ENCODE data around the gene KRT2.
"Not testable (repeated sequence)": the region's sequence is repeated elsewhere in the genome, so short reads cannot be mapped to it uniquely, and the experiment has no call there.

Gene KRT2

DNA sequence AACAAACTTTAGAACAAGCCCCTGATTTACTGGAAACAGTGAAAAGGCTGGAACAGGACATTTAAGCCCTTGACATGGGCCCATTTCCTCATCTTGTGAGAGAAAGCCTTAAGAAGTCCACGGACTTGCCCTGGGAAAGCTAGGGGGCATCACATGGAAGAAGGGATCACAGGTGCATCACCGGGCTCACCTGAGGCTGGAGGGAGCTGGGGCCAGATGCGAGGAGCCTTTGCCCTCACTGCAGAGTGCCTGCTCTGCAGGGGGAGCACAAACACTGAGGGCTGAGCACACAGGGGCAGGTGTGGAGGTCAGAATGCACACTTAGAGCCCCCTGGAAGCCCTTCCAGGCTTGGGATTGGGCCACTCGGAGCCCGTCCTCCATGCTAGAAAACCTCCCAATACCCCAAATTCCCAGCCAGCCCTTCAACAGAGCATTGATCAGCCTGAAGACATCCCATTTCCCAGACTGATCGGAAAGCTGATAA, 33.4 kb upstream of the KRT2 start:
- DNase-seq = no peak

DNA sequence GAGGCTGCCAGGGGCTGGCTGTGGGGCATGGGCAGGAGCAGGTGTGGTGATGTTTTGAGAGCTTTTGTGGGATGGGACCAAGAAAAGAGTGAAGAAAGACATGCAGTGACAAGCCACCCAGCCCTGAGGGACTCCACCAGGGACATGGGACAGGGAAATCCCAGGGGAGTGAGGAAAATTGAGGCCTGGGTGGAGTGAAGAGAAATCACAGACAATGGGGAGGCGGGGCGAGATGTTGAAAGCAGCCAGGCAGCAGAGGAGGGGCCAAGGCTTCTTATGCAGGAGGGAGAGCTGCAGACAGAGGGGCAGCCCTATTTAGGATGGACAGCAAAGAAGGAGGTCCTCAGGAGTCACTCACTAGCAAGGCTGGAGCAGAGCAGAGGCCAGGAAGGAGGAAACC, 32.4 kb upstream of the KRT2 start:
- no peak for DNase-seq

DNA sequence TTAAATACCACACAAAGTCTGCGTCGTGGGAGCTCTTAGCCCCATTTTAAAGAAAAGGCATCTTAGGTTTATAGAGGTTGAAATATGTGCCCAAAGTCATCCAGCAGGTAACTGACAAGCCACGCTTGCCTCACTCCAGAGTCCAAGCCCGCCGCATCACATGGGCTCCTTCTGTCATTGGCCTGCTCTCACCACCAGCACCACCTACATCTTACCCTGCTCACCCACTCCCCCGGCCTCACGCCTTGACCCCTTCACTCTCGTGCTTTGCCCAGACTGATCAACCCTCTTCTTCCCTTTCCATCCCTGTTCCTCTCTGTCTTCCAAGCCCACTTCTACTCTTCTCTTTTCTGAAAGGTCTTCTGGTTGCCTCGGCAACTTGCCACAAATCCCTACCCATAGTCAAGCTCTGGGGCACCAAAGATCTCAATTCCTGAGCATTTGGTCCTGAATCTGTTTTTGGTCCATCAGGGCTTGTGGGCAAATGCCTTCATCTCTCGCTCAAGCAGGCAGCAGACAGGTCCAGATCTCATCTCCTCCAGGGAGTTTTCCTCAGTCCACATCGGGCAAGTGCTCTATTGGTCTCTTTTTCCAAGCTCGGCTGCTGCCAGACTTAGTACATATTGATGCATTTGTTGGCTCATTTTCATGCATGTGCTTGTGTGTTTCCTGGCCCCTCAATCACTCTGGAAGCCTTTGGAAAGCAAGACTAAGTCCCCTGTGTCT, 31.7 kb upstream of the KRT2 start:
- DNase-seq = no peak

DNA sequence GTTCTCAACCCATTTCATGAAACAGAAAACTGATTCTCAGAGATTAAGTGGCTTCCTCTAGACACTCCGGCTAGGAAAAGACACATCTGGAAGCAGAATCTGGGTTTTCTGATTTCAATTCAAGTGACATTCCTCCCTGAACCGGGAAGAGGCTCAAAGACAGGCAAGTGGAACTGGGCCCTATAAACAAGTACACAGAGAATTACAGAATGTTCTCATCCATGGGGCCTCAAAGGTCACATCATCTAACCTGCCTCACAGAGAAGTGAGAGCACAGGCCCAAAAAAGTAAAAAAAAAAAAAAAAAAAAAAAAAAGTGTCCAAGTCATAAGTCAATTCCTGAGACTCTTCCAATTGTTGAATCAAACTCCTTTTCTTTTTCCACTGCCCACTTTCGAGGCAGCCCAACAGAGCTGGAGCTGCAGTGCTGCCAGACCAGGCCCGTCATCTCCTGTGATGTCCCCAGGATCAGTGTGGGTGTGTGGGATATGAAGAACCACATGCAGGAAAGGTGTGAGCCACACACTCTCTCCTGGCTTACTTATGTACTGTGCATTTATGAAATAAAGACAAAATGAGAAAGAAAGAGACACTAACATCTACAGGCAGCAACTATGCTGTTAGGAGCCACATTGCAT, 31.0 kb upstream of the KRT2 start:
- no peak for DNase-seq

DNA sequence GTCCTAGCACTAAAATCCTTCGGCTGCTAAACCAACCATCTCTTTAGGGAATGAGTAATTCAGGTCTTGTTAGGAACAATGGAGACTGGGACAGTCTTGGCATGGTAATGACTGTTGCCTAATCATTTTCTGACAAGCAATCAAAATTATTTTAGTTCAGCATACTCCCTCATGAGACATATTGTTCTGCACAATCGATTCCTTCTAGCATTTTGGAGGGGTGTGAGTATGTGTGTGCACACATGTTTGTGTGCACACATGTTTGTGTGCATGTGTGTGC, 30.3 kb upstream of the KRT2 start:
- no peak for DNase-seq

DNA sequence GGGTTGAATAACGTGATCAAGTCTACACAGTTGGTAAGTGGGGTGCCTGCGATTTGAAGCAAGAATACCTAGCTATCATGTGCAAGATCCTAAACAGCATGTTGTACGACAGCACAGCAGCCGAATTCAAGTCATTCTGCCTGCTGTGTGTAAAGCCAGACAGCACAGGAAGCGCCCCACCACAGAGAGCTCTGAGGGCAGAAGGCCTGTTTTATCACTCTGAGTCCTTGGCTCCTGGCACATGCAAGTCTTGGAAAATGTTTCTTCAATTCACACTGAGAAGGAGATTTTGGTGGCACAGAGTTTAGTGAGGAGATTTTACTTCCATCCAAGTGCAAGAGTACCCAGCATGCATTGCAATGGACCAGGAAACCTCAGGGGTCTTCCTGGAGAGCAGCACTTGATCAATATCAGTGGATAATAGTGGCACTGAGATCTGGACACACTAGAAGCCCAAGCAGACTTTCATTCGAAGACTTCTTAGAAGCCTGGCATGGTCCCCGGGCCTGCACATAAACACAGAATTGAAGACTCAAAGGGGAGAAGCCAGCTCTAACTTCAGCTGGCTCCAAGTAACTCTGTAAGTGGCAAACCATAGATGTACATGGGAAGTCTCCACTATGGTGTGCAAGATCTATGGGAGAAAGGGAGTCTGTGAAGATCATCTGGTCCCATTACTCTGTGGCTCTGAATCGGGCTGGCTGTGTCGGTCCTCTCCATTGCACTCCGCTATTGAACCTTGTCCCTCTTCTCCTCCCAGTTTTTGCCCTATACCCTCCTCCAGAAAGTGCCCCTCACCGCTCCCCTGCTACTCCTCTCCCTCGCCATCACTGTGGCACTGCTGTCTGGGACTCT, 29.7 kb upstream of the KRT2 start:
- DNase-seq = peak in 1 of 51 donors; percentile 7

DNA sequence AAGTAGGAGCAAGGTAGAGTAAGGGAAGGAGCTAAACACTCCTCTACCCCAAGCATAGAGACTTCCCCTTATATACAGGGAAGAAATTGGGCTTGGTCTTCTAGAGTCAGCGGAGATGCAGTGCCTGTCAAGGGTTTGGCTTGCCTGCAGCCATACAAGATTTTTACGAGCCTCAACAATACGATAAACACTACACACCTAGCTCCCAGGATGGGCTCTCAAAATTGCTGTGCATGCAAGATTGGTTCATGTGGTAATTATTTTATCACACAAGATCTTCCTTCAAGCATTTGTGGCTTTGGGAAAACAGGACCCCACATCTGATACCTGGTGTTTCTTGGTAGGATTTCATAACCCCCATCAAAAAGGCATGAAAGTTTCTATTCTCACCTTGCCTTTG, 28.4 kb upstream of the KRT2 start, which contains the start of gene KRT1:
TSS of gene KRT1 (minus strand) at position 45 of the 400 bp plus-strand sequence. CDS start 59 bp downstream, outside the sequence.
- no peak for DNase-seq

DNA sequence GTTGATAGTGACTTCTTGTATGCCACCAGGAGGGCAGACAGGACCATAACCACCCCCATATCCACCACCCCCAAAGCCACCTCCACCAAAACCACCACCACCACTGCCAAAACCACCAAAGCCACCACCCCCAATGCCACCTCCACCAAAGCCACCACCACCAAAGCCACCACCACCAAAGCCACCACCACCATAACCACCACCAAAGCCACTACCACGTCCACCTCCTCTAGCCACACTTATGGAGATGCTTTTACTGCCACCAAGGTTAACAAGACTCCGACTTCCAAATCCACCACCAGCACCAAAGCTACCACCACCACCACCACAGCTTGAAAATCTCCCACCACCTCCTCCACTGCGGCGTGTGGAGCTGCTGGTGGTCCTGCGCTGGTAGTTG, 27.9 kb upstream of the KRT2 start:
- no peak for DNase-seq

DNA sequence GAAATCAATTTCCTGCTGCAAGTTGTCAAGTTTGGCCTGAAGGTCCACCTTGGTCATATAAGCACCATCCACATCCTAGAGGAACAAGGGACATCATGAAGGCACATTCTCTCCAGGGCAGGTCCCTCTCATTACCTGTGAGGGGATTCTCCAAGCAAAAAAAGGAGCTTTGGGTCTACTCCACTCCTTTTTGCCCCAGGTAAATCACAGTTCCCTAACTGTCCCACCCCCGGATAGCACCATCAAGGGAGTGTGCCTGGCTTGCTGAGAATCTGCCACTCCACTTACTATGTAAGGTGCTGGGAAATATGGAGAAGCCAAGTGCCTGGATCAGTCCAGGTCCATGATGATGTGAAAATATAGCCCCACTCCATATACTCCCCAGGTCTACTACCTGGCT, 25.7 kb upstream of the KRT2 start:
- no peak for DNase-seq

DNA sequence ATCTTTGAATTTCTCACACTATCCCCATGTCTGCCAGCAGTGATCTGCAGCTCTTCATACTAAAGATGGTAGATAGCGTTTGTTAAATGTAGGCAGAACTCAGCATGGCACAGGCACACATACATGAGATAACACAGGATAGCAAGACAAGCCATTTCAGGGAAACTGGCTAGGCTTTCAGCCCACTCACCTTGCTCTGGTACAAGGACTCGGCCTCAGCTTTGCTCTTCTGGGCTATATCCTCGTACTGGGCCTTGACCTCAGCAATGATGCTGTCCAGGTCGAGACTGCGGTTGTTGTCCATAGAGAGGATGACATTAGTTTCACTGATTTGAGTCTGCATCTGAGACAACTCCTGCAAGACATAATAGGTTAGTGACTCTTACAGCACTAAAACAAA, 25.1 kb upstream of the KRT2 start:
- DNase-seq = no peak

DNA sequence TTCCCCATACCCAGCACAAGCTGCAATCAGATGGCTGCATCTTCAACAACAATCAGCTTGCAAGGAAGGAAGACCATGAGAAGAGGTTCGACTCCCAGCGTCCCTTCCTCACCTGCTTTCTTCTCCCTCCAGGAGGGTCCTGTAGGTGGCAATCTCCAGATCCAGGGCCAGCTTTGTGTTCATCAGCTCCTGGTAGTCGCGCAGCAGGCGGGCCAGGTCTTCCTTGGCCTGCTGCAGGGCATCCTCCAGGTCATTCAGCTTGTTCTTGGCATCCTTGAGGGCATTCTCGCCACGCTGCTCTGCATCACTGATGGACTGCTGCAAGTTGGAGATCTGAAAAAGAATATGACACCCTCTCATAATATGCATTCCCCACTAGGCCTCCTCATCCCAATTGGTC, 24.2 kb upstream of the KRT2 start:
- no peak for DNase-seq

DNA sequence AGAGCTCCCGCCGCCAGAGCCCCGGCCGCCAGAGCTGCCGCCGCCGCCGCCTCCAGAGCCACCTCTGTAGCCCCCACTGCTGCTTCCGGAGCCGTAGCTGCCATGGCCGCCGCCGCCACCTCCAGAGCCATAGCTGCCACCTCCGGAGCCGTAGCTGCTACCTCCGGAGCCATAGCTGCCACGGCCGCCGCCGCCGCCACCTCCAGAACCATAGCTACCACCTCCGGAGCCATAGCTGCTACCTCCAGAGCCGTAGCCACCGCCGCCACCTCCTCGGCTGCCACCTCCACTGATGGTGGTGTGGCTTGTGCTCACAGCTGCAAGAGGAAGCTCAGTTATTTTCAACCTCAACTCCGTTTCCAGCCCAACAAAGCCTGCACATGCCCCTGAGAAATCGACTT, 23.3 kb upstream of the KRT2 start:
- no peak for DNase-seq

DNA sequence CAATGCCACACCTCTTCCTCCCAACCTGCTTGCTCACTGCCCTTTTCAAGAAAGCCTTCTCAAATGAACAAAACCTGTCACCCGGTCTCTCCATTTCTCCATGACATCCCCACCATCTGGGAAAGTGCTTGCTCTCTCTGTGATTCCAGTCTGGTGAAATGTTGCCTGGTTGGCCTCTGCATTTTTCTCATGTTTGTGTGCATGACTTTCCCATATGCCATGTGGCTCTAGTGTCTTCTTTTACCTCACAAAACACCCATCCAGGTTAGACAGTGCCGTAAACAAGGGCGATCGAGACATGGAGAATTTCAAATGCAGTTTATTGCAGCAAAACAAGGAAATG, 22.4 kb upstream of the KRT2 start:
- no peak for DNase-seq

DNA sequence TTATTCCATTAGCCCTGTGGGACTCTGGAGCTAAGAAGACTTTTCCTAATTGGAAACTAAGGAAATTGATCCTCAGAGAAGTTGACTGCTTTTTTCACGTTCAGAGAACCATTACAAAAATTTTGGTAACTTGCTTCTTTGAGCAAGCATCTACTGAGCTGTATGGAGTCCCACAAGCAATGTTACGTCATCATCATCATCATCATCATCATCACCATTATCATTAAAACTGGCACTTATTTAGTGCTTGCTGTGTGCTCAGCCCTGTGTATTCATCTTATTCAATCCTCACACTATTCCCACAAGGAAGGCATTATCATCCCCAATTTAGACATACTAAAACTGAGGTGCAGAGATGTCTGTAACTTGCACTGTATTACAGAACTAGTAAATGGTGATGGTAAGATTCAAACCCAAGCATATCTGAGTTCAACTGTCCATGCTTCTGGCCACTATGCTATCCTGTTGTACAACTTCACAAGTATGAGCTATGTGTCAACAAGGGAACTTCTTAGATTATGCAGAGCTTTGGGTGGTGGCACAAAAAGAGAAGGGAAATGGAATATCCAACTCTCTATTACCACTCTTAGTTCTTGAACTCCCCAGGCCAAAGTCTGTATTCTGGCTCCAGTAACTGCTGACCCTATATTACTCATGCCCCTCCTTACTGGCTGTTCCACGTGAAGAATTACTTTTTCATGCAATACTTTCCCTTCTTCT, 21.9 kb upstream of the KRT2 start:
- DNase-seq = no peak

DNA sequence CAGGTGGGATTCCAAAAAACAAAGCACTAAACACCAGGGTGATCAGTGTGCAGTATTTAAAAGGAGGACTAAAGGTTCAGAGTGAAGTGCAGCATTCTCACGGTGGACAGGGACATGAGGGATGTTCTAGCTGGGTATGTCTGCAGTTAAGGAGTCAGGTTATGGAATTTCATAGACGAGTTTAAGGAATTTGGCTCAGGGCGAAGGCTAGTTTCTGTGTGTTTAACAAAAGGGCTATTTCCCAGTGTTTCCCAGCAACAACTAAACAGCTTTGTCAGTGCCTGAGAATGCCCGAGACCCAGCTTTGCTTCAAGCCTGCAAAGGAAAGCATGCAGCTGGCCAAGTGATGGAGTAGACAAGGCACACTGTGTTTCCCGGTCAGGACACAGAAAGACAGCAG, 21.2 kb upstream of the KRT2 start:
- DNase-seq = peak in 5 of 51 donors; percentile 3 to 25 (median 17)

DNA sequence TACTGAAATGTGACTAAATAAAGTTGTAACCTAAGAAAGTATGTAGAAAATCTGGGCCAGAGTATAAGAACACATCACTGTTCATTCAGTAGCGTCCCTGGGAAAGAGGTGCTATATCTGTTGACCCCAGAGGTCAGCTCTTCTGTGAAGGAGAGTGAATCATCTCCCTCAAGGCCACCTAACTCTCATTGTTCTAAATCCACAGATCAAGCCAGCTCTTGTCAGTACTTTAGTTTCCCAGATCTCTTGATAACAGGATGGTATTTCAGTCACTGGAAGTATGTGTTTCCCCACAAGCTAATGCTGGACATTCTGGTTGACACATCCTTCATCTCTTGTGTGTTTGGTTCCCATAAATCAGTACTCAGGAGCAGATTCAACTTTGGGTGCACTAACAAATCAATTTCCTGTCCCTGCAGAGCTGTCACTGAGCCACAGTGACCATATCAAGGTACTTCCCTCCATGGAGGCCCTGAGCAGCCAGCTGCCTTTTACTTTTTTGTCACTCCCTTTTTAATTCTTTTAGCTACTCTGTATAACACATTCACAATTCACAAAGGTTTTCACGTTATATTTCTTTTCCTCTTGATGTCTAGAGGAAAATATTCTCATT, 20.4 kb upstream of the KRT2 start:
- DNase-seq = no peak

DNA sequence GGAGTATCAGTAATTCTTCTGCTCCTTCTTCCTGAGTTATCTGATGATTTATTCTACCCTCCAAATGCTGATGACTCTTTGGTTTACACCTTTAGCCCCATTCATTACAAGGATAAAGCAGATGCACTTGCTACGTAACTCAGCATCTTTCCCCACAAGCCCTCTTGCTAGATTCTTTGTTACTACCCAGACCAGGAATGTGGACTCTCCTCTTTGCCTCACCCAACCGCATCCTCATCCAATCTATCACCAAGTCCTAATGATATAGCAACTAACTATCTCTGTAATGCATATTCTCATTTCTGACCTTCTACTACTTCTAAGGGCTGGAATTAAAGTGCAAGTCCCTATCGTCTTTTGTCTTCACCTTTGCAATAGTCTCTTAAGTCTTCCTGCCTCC, 18.9 kb upstream of the KRT2 start:
- no peak for DNase-seq

DNA sequence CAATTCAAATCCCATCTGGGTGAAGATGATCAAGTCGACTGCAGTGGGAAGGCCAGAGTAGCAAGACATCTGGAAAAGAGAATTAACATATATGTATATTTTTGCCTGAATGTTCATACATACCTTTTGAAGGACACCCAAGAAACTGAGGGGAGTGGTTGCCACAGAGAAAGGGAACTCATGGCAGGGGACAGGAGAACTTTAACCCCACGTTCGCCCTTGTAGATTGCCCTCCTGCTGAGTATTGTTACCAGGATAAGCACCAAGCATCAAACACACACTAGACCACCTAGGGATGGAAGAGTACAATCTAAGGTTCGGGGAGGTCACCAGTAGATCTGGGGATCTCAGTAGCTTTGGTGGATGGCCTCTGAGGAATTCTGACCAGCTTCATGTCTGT, 18.5 kb upstream of the KRT2 start:
- no peak for DNase-seq

DNA sequence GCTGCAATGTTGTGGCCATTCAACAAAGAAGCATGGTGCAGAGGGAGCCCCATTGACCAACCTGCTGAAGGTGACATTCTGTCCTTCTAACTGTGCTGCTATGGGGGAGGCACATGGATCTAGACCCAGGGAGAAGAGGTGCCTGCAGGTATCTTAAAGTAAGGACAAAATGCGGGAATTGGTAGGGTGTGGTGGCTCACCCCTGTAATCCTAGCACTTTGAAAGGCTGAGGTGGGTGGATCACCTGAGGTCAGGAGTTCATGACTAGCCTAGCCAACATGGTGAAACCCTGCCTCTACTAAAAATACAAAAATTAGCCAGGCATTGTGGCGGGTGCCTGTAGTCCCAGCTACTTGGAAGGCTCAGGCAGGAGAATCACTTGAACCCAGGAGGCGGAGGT, 17.9 kb upstream of the KRT2 start:
- not testable (repeated sequence) for DNase-seq

DNA sequence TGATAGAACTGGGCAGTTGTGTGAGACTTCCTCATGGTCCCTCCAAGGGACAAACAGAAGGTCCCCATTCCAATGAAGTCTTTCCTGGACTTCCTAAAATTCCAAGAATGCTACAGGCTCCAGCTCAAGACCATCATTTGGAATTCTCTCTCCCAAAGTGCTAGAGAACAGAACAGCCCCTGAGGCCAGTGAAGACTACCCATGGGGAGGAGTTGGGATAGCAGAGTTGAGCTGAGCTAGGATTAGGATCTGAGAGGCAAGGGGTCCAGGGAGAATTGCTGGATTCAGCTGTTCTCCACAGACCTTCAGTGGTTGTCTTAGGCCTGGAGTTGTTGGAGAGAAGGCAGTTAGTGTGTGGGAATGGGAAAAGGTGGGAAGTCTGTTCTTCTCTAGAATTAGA, 17.4 kb upstream of the KRT2 start:
- DNase-seq = no peak

DNA sequence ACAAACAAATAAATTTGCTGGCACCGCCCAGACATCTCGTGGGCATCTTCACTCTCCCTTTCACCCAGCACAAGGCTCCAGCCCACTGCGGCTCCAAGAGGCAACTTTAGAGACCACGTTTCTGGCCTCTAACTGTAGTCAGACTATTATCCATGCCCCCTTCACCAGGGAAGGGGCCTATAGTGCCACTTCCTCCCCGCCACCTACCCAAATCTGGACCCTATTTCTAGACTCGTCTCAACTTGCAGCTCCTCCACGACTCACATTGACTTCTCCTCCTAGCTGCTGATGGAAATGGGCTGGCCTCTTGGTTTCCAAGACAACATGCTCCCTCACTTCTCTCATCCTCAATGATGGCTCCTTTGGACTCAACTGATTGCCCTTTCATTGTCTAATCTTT, 15.9 kb upstream of the KRT2 start:
- DNase-seq = no peak

DNA sequence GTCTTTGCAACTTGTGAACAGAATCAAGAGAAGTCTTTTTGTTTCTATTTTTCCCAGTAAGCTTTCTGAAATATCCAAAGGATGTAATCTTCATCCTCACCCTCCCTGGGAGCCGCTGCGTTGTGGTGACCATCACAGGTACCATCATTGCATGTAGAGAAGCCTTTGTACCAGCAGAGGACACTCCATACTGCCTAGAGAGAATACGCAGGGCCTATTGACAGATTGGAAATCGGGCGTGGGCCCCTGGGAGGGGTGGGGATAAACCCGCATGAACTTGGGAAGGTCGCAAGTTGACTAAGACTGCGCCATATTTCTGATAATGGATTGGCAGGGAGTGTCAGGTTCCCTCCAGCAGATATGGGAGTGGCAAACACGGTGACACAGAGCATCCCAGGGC, 15.5 kb upstream of the KRT2 start:
- no peak for DNase-seq
